ENCODE data around the gene TPBGL.

TPBGL gene, protein sequence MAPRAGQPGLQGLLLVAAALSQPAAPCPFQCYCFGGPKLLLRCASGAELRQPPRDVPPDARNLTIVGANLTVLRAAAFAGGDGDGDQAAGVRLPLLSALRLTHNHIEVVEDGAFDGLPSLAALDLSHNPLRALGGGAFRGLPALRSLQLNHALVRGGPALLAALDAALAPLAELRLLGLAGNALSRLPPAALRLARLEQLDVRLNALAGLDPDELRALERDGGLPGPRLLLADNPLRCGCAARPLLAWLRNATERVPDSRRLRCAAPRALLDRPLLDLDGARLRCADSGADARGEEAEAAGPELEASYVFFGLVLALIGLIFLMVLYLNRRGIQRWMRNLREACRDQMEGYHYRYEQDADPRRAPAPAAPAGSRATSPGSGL

DNA sequence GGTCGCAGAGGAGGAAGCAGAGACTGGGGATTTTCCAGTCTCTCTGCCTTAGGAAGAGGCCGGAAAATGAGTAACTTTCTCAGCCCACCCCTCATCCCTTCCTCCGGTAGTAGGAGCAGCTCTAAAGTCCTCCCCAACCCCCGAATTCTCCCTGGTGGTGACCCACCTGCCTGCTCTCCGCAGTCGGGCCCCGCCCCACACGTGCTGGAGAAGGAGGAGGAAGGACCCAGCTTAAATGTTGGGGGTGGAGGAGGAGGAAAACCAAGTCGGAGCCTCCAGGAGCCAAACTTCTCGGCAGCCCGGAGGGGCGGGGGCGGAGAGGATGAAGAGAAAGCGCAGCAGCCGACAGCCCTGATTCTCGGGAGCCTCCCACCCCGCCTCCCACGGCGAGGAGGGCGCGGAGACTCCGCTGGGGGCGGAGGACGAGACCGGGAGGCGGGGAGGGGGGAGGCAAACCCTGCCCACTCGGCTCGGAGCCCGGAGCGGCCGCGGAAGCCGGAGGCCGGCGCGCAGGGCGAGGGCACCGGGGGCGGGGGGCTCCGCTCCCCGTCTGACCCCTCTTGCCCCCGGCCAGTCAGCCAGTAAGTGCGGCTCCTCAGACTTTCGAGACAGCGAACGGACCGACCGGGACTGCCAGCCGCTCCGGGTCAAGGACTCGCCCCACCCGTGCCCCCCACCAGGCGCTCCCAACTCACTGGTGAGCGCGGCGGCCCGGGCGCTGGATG is at the start of gene TPBGL:
Gene TPBGL (plus strand): TSS at position 464 of the 725 bp plus-strand sequence. CDS start 276 bp downstream, outside the sequence.
- DNase-seq (ENCODE audit: low read depth, low spot score): no peak
- no peak within 1 kb of the TSS for H3K27ac ChIP-seq

DNA sequence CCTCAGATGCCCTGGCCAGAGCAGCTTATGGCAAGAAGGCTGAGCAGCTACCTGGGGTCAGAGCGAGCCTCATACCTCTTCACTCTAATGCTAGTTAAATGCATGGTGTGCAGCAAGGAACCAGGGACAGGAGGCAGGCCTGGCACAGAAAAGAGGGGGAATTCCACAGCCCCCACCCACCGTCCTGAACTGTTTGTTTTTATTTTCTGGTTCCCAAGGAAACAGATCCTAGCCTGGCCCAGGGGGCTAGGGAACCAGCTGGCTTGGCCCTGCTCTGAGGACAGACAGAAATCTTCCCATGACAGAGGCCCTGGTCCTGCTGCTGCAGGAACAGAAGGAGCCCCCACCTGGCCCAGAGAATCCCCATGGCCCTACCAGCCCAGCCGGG is 49.2 kb upstream of the TPBGL start:
- H3K27ac ChIP-seq: no peak overlapping the region
- no peak for DNase-seq (ENCODE audit: low read depth, low spot score)

DNA sequence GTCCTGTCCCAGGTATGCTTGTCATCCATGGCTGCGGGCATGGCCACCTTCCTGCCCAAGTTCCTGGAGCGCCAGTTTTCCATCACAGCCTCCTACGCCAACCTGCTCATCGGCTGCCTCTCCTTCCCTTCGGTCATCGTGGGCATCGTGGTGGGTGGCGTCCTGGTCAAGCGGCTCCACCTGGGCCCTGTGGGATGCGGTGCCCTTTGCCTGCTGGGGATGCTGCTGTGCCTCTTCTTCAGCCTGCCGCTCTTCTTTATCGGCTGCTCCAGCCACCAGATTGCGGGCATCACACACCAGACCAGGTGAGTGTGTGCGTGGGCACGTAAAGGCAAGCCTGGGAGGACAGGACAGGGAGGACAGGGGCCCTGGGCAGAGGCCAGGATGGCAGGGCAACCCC is 47.3 kb upstream of the TPBGL start:
- H3K27ac ChIP-seq: no peak overlapping the region
- DNase-seq (ENCODE audit: low read depth, low spot score): no peak

DNA sequence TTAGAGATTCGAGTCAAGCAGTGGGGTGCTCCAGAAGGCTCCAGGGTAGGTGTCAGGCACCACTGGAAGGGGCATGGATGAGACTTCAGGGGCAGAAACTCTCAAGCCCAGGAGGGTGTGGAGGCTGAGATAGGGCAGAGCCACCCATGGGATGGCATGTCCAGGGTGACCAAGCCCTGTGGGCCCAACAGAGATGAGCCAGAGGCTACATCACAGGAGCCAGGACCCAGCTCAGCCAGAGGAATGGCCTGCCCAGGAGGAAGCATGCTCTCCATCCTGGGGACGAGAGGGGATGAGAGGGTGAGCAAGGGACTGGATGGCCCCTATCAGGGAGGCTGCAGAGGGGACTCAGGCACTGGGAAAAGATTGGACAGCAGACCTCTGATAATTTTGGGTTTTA is 46.9 kb upstream of the TPBGL start:
- no peak for DNase-seq (ENCODE audit: low read depth, low spot score)
- no peak overlapping the region for H3K27ac ChIP-seq

DNA sequence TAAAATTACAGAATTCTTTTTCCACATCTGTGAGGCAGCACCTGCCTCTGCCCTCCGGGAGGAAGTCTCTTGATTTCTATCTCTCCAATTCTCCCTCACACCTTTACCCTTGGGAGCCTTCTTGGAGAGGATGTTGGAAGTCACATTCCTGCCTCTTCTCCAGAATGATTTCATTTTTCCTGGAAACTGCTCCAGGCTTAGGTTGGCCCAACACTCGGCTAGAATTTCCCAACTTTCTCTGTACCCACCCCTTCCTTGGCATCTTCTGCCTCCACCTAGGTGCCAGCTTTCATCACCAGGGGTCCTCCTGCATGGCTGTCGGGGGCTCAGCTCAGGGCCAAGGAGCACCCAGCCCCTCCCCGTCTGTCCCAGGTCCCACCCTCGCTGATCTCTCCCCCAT is 46.4 kb upstream of the TPBGL start:
- no peak overlapping the region for H3K27ac ChIP-seq
- DNase-seq (ENCODE audit: low read depth, low spot score): no peak

DNA sequence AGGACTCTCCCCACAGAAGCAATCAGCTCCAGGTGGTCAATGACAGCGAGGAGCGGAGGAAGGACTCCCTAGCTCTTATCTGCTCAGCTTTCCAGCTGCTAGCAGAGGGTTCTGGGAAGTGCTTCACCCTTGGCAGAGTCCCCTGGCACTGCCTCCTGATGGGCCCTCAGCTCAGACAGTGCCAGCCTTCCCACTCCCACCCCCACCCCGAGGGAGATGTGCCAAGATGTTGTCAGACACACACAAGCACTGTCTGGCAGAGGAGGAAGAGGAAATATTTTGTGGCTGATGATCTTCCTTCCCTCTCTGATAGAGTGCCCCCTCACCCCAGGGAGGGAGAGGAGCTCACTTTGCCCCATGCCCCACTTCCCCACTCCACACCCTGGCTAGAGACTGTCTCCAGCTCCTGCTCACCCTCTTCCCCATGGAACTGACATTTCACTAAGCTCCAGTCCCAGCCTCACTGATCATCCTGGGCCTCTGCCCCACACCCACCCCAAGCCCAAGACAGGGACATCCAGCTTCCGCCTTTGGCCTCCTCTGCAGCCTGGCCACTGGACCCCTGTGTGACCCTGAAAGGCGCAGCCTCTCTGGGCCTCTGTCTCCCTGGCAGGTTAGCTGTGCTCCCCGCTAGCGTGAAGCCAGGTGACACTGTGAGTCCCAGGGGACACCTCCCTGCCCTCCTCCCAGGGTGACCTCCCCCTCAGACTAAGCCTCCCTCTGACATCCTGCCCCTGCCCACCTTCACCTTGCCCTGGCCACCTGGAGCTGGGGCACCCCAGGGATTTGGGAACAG is 45.2 kb upstream of the TPBGL start:
- no peak for DNase-seq (ENCODE audit: low read depth, low spot score)
- H3K27ac ChIP-seq: no peak overlapping the region

DNA sequence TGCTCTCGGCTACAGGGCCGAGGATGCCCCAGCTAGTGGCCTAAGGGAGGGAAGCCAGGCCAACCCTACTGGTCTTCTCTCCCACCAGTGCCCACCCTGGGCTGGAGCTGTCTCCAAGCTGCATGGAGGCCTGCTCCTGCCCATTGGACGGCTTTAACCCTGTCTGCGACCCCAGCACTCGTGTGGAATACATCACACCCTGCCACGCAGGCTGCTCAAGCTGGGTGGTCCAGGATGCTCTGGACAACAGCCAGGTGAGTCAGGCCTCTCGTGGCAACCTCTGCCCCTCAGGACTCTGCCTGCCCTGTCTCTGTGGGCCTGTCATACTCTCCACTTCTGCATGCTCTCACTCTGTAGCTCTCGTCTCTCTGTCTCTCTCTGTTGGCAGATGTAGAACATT is 44.1 kb upstream of the TPBGL start:
- no peak overlapping the region for H3K27ac ChIP-seq
- no peak for DNase-seq (ENCODE audit: low read depth, low spot score)

DNA sequence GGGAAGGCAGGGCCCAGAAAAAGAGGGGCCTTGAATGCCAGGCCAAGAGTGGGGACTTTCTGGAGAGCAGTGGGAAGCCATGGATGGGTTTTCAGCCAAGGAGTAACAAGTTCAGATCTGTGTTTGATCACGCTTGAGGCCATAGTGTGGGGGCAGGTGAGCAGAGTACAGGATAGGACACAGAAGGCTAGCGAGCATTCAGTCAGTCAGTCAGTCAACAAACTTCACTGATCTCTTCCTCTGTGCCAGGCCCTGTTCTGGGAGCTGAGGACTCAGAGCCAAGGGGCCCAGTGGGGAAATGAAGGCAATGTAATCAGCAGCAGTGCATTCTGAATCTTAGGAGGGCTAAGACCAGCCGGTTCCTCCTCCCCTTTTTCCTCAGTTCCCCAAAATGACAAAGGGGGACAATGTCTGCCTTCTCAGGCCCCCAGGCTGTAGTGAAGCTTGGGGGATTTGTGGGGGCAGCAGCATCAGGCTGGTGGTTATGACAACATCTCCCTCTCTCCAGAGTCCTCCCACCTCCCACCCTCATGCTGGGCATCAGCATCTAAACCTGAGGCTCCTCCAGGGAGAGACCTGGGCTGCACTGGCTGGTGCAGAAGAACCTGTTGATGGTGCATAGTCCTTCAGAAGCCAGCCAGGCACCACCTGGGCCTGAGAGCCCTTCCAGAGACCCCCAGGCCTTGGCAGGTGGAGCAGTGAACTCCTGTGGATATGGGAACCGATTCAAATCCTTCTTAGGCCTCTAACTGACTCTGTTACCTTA is 42.9 kb upstream of the TPBGL start:
- no peak for DNase-seq (ENCODE audit: low read depth, low spot score)
- no peak overlapping the region for H3K27ac ChIP-seq

DNA sequence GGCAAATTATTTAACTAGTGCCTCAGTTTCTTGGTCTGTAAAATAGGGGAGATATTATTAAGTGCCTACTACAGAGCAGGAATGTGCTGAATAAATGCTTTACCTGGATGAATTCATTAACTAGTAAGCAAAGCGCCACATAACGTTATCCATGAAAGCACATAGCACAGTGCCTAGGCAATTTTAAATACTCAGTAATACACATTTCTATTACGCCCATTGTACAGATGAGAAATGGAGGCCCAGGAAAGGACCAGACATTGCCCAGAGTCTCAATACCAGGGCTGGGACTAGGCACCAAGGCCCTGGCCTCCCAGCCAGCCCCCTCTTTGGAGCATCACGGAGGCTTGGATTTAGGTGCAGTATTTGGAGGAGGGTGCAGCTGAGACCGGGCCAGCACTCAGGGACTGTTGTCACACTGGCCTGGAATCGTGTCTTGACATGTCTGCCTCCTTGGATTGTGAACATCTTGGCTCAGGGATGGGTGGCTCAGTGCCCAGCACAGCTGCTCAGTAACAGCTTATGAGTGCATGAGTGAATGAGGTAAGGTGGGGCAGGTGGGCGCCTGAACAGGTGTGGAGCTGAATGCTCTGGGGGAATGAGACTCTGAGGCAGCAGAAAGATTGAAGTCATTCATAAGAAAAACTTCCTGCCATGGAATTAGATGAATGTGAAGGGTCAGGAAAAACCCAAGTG is 42.1 kb upstream of the TPBGL start:
- no peak for DNase-seq (ENCODE audit: low read depth, low spot score)
- H3K27ac ChIP-seq: no peak overlapping the region

DNA sequence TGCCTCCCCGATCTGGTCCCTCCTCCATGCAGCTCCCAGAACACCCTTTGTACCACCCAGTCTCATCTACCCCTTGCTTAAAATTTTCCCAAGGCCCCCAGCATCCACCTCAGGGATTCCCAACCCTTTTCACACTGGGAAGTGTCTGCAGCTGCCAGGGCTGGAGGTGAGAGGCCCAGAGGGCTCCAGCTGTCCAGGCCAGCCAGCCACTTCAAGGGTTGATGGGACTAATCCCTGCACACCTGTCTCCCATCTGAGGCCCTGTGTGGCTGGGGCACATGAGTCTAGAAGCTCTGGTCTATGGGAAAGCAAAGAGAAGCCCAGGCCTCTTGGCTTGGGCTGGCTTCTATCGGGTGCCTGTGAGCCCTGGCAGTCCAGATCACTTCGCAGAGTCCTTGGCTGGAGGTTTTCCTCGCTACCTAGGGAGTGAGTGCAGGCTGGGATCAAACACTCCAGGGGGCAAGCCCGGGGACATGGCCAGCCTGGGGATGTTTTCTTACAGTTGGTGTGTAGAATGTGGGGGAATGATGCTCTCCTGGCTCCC is 41.1 kb upstream of the TPBGL start:
- no peak for DNase-seq (ENCODE audit: low read depth, low spot score)
- H3K27ac ChIP-seq: no peak overlapping the region

DNA sequence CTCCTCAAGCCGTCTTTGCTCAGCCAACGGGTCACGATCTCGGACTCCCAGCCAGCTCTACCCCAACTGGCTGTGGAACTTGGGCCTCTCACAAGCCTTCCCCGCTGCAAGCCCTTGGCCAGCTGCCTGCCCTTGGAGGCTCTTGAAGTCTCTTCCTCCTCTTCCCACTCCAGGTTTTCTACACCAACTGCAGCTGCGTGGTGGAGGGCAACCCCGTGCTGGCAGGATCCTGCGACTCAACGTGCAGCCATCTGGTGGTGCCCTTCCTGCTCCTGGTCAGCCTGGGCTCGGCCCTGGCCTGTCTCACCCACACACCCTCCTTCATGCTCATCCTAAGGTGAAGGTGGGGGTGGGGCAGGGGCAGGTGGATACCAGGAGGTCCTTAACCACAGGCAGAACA is 40.5 kb upstream of the TPBGL start:
- H3K27ac ChIP-seq: no peak overlapping the region
- DNase-seq (ENCODE audit: low read depth, low spot score): no peak

DNA sequence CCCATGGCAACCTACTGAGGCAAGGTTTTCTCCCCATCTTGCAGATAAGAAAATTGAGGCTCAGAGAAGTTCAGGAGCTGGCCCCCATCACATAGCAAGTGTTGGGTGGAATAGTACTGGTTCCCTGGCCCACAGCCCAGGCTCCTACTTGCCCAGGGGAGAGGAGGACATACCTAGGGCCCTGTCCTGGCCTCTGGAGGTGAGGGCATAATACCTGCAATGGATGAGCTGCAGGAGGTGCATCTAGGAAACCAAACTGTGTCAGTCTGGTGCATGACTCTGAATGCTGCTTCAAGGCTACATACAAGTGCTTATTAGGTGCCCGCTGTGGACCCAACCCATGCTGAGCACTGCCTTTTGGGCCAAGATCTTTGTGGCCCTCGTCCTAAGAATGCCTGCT is 40.0 kb upstream of the TPBGL start:
- H3K27ac ChIP-seq: no peak overlapping the region
- no peak for DNase-seq (ENCODE audit: low read depth, low spot score)

DNA sequence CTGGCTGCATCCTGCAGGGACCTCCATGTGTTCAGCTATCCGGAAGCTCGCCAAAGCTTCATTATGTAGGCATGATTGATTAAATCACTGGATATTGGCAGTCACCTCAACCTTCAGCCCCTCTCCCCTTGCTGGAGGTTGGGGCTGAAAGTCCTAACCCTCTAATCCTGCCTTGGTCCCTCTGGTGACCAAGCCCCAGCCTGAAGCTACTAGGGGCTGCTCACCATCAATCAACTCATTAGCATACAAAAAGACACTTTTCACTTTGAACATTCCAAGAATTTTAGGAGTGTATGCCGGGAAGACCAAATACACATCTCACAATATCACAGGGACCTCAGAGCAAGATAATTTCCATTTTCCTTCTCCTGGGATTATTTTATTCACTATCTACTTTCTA is 38.8 kb upstream of the TPBGL start:
- no peak for DNase-seq (ENCODE audit: low read depth, low spot score)
- no peak overlapping the region for H3K27ac ChIP-seq

DNA sequence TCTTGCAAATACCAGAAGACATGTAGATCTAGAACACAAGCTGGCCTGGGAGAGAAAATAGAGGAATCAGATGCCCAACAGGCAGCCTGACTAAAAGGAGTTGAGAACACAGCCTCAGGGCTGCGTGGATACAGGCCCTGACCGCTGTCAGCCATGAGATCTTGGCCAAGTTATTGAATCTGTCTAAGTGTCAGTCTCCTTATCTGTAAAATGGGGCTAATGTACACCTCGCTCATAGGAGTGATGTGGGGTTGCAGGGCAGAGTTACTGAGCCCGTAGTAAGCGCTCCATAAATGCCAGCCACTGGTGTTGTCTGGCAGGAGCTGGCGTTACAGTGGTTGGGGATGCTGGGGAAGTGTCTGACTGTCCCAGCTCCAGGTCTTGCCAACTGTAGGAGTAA is 38.4 kb upstream of the TPBGL start:
- DNase-seq (ENCODE audit: low read depth, low spot score): no peak
- H3K27ac ChIP-seq: no peak overlapping the region

DNA sequence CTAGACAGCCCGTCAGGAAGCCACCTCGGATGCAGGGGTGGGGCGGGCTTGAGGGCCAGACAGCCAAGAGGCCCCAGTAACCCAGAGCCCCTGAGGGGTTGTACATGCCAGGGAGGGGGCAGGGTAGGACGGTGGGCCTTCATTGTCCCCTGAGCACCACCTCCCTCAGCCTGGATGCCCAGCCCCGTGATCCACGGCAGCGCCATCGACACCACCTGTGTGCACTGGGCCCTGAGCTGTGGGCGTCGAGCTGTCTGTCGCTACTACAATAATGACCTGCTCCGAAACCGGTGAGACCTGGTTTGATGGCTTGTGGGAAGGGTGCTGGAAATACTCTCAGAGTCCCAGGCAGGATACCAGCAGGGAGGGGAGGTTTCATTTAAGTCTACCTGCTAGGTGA is 37.4 kb upstream of the TPBGL start:
- no peak for DNase-seq (ENCODE audit: low read depth, low spot score)
- H3K27ac ChIP-seq: no peak overlapping the region

DNA sequence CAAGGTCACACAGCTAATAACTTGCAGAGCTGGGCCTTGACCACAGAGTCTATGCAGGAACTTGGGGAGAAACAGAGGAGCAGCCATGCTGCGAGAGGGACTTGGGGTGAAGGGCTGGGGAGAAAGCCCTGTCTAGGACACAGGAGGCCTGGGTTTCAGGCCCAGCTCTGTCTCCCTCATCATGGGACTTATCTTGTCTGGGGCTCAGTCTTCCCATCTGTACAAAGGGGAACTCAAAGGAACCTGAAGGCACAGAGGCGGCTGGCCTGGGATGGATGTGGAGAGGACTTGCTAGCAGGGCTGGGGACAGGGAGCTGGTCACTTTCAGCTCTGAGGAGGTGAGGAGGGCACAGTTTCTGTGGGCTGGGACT is 36.9 kb upstream of the TPBGL start:
- no peak for DNase-seq (ENCODE audit: low read depth, low spot score)
- no peak overlapping the region for H3K27ac ChIP-seq

DNA sequence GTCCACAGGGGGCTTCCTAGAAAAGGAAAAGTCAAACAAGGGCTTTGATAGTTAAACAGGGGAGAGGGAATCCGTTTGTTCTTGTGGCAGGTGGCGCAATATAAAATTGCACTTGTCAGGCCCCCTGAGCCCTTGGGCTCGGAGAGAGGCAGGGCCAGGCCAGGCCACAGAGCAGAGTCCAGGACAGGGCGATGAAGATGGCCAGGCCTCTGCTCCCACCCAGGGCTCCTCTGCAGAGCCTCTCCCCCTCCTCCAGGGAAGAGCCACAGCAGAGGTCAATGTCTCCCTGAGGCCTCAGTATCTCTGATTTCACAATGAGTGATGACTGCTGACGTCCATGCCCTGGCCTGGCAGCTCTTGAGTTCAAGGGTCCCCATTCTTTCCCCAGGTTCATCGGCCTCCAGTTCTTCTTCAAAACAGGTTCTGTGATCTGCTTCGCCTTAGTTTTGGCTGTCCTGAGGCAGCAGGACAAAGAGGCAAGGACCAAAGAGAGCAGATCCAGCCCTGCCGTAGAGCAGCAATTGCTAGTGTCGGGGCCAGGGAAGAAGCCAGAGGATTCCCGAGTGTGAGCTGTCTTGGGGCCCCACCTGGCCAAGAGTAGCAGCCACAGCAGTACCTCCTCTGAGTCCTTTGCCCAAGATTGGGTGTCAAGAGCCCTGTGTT is 36.4 kb upstream of the TPBGL start:
- H3K27ac ChIP-seq: no peak overlapping the region
- DNase-seq (ENCODE audit: low read depth, low spot score): no peak

DNA sequence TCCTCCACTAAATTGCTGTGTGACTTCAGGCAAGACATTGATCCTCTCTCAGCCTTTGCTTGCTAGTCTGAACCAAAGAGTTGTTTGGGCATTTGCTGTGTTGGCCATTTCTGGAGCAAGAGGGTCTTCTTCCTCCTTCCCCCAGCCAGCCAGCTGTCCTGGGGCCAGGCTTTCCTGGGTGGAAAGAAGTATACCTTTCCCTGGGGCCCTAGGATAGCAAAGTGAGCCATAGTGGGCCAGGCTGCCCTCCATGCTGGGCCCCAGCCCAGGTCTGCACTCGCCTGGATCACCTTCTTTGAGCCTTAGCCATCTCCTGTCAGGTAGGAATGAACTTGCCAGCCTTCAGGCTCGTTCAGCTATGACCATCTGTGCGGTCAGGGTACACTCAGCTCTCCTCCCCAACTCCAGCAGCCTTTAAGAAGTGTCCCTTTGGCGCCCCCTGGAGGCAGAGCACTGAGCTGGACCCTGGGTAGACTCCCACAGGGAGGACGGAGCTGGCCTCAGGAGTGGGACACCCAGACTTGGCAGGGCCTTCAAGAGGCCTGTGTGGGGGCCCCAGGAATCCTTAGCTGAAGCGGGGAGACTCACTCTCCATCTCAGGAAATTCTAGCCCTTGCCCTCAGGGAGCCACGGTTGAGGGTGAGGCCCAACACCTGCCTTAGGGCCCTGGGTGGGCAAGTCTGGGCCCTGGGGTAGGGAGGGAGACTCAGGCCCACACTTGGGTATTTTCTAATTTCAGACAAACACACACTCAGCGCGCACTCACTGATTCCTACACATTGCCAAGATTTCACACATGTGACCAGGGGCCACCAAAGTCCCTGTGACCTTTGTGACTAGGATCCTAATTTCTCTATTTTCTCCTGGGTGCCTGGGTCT is 35.6 kb upstream of the TPBGL start:
- peak; percentile 20 for DNase-seq (ENCODE audit: low read depth, low spot score)
- H3K27ac ChIP-seq: no peak overlapping the region

All from epithelial cell of prostate (primary cell).